HCT116 (cell line): ENCODE measurements around the gene SLC12A8. TPM values are rescaled to one million over a fixed set of nuclear protein-coding genes. Genes with fewer than 3 reads are reported as not detected.

Source experiments
- ATAC-seq: fragments of 200-7000 bp; cut with Tn5 transposase; 2 replicates; pipeline ENCODE4 v1.9.1; 2020; ENCODE audit warnings: mild to moderate bottlenecking, moderate library complexity
- BruUV-seq: library from RNA; stranded (reverse); fragments of 400-500 nt; replicated peaks from 2 replicates; lab custom pipeline; 2021; lab: Mats Ljungman, UMichigan
- CTCF ChIA-PET: fragments of 300-600 bp; sonication (Branson Sonifier 250); formaldehyde crosslinking; loops from one replicate; lab custom pipeline; 2021; ENCODE audit warnings: antibody characterized with exemption; lab: Charles Lee
- POLR2A ChIA-PET: fragments of 300-600, 350-600 bp; sonication (Branson Sonifier 250); formaldehyde crosslinking; loops from one replicate; lab custom pipeline; 2021; ENCODE audit warnings: antibody characterized with exemption; lab: Charles Lee
- RAD21 ChIA-PET, 2 experiments: fragments of 300-600 bp; sonication (Branson Sonifier 250); formaldehyde crosslinking; loops; one replicate each; lab custom pipeline; 2023; ENCODE audit warnings: low total read pairs in 2 of 2; ENCODE audit not compliant: uncharacterized antibody in 2 of 2, unreplicated experiment in 2 of 2, low non-redundant PET in 1 of 2; lab: Charles Lee
- DNase-seq: peaks from one replicate; pipeline ENCODE4 v3.0.0-alpha.2; 2010; ENCODE audit warnings: low read depth, low spot score
- H2AFZ ChIP-seq: fragments of 200-600 bp; shearing (Covaris generic), sonication (generic); 2 replicates; pipeline ENCODE4 v1.6.1; 2017; ENCODE audit warnings: low read depth, mixed run types, mixed read lengths, antibody characterized with exemption, low read length; ENCODE audit not compliant: poor library complexity, severe bottlenecking
- H3K27ac ChIP-seq: 2 replicates; pipeline ENCODE4 v1.5.1; 2012; ENCODE audit warnings: low read depth, low read length
- H3K27me3 ChIP-seq: fragments of 200-600 bp; sonication (generic); 2 replicates; pipeline ENCODE4 v1.6.1; 2016; ENCODE audit warnings: mixed run types, low read length, mixed read lengths; ENCODE audit not compliant: insufficient read depth
- H3K36me3 ChIP-seq, 2 experiments: fragments of 200-500 bp in 1 of 2; fragments of 200-600 bp in 1 of 2; sonication (Bioruptor generic) in 1 of 2; sonication (generic) in 1 of 2; 2 replicates each; pipeline versions ENCODE4 v1.5.1 to v1.6.1; 2014 to 2016; ENCODE audit warnings: low read length in 2 of 2, inconsistent platforms in 1 of 2, mixed read lengths in 1 of 2, mixed run types in 1 of 2; ENCODE audit not compliant: insufficient read depth in 2 of 2, control insufficient read depth in 1 of 2
- H3K4me1 ChIP-seq, 2 experiments: fragments of 200-600 bp in 1 of 2; sonication (generic) in 1 of 2; 2 replicates each; pipeline versions ENCODE4 v1.5.1 to v1.6.1; 2012 to 2017; ENCODE audit warnings: low read length in 2 of 2, inconsistent platforms in 1 of 2, mild to moderate bottlenecking in 1 of 2, mixed read lengths in 1 of 2, mixed run types in 1 of 2, moderate library complexity in 1 of 2; ENCODE audit not compliant: insufficient read depth in 2 of 2, control insufficient read depth in 1 of 2
- H3K4me2 ChIP-seq: fragments of 200-600 bp; sonication (generic); 2 replicates; pipeline ENCODE4 v1.6.1; 2017; ENCODE audit warnings: mixed run types, low read length, mixed read lengths
- H3K4me3 ChIP-seq, 2 experiments: fragments of 200-600 bp in 1 of 2; sonication (generic) in 1 of 2; replicated peaks in 1 of 2; 2 replicates each; pipeline ENCODE4 v1.5.1; 2011 to 2016; ENCODE audit warnings: low read length in 2 of 2, control low read depth in 1 of 2, low read depth in 1 of 2, mild to moderate bottlenecking in 1 of 2, mixed read lengths in 1 of 2, mixed run types in 1 of 2
- H3K79me2 ChIP-seq: fragments of 200-600 bp; sonication (generic); 2 replicates; pipeline ENCODE4 v1.6.1; 2017; ENCODE audit warnings: mild to moderate bottlenecking, mixed run types, low read length, moderate library complexity, mixed read lengths; ENCODE audit not compliant: insufficient read depth
- H3K9ac ChIP-seq: fragments of 200-600 bp; sonication (generic); 2 replicates; pipeline ENCODE4 v1.6.1; 2016; ENCODE audit warnings: low read length, mixed read lengths
- H3K9me2 ChIP-seq: fragments of 200-600 bp; sonication (generic), shearing (Covaris generic); 2 replicates; pipeline ENCODE4 v1.6.1; 2017; ENCODE audit warnings: mixed run types, mild to moderate bottlenecking, moderate library complexity; ENCODE audit not compliant: insufficient read depth
- H3K9me3 ChIP-seq, 2 experiments: fragments of 200-500 bp in 1 of 2; fragments of 200-600 bp in 1 of 2; sonication (Bioruptor generic) in 1 of 2; sonication (generic) in 1 of 2; 2 replicates each; pipeline ENCODE4 v1.6.1; 2014 to 2017; ENCODE audit warnings: low read length in 2 of 2, mixed read lengths in 2 of 2, inconsistent platforms in 1 of 2, low read depth in 1 of 2, mild to moderate bottlenecking in 1 of 2, mixed run types in 1 of 2, moderate library complexity in 1 of 2; ENCODE audit not compliant: control insufficient read depth in 1 of 2, insufficient read depth in 1 of 2
- H4K20me1 ChIP-seq: fragments of 200-600 bp; sonication (generic), shearing (Covaris generic); 2 replicates; pipeline ENCODE4 v1.6.1; 2017; ENCODE audit warnings: mixed run types, mild to moderate bottlenecking, moderate library complexity; ENCODE audit not compliant: insufficient read depth
- ATF3 ChIP-seq: IDR thresholded peaks from 2 replicates; pipeline ENCODE4 v1.6.1; 2012
- CBX3 ChIP-seq: IDR thresholded peaks from 2 replicates; pipeline ENCODE4 v1.6.1; 2012; ENCODE audit warnings: low read depth
- CEBPB ChIP-seq: IDR thresholded peaks from 2 replicates; pipeline ENCODE4 v1.6.1; 2012; ENCODE audit warnings: low read depth
- CTCF ChIP-seq, 3 experiments: fragments of 200-600 bp in 1 of 3; sonication (generic) in 1 of 3; IDR thresholded peaks in 2 of 3; conservative IDR thresholded peaks in 1 of 3; 2 replicates each; pipeline ENCODE4 v1.5.1; 2012 to 2017; ENCODE audit warnings: low read depth in 2 of 3, low read length in 2 of 3, antibody characterized with exemption in 1 of 3, borderline replicate concordance in 1 of 3, control low read depth in 1 of 3, mild to moderate bottlenecking in 1 of 3, mixed read lengths in 1 of 3, mixed run types in 1 of 3, moderate library complexity in 1 of 3; ENCODE audit not compliant: insufficient read depth in 1 of 3
- ELF1 ChIP-seq: IDR thresholded peaks from 2 replicates; pipeline ENCODE4 v1.6.1; 2012; ENCODE audit warnings: low read depth, borderline replicate concordance
- EZH2 ChIP-seq: fragments of 200-600 bp; sonication (generic); IDR thresholded peaks from 2 replicates; pipeline ENCODE4 v1.6.1; 2017; ENCODE audit warnings: antibody characterized with exemption, mixed run types
- EZH2phosphoT487 ChIP-seq: fragments of 200-600 bp; IDR thresholded peaks from 2 replicates; pipeline ENCODE4 v1.6.1; 2018; ENCODE audit warnings: antibody characterized with exemption, borderline replicate concordance
- JUND ChIP-seq: IDR thresholded peaks from 2 replicates; pipeline ENCODE4 v1.6.1; 2012
- MAX ChIP-seq: IDR thresholded peaks from 2 replicates; pipeline ENCODE4 v1.6.1; 2012
- POLR2AphosphoS5 ChIP-seq: IDR thresholded peaks from 2 replicates; pipeline ENCODE4 v1.6.1; 2011; ENCODE audit warnings: mild to moderate bottlenecking, low read depth, low read length, moderate library complexity
- REST ChIP-seq: IDR thresholded peaks from 2 replicates; pipeline ENCODE4 v1.6.1; 2012; ENCODE audit warnings: low read depth
- SP1 ChIP-seq: IDR thresholded peaks from 2 replicates; pipeline ENCODE4 v1.6.1; 2012; ENCODE audit warnings: low read depth
- SRF ChIP-seq: IDR thresholded peaks from 2 replicates; pipeline ENCODE4 v1.6.1; 2012; ENCODE audit warnings: low read depth
- TCF7L2 ChIP-seq: IDR thresholded peaks from 2 replicates; pipeline ENCODE4 v1.7.0; 2011; ENCODE audit warnings: borderline replicate concordance, inconsistent platforms; ENCODE audit not compliant: insufficient read depth, insufficient read length; ENCODE audit errors: extremely low read depth
- ZBTB33 ChIP-seq: IDR thresholded peaks from 2 replicates; pipeline ENCODE4 v1.6.1; 2011; ENCODE audit warnings: mild to moderate bottlenecking, low read length, moderate library complexity; ENCODE audit not compliant: insufficient replicate concordance; ENCODE audit errors: extremely low read depth
- intact Hi-C: fragments of 100-400 bp; cut with micrococcal nuclease; formaldehyde crosslinking; loops from 2 replicates; pipeline ENCODE4 v1.10.0; 2022
- total RNA-seq: library from RNA; stranded (reverse); gene quantifications from one replicate; pipeline ENCODE4 v1.2.1, GENCODE V29; 2021; ENCODE audit not compliant: unreplicated experiment

SLC12A8 gene
- total RNA-seq, 1 experiment from 2014 or later = 19.9 TPM

- H3K36me3 ChIP-seq = no peaks in the 10 kb centered on the region
- intact Hi-C loops = no loop called here
- no peaks in the 10 kb centered on the region for H3K27me3 ChIP-seq
- H3K9me3 ChIP-seq = no peaks in the 10 kb centered on the region
- H3K27ac ChIP-seq = no peak overlapping the region
- no peak overlapping the region for H2AFZ ChIP-seq
- DNase-seq (no peak), ATAC-seq (no peak)
- ChIA-PET RAD21 (interaction anchor here in 1 of 2 experiments (0.7 kb wide), 1 partner anchor 151 kb away, joined by 4 read pairs; no protein-coding TSS in a partner anchor), CTCF (no interaction called here), POLR2A (no interaction called here)
- BruUV-seq = no TSS peak
- H3K4me3 ChIP-seq = no peak overlapping the region
- H3K9me2 ChIP-seq = no peaks in the 10 kb centered on the region
- H3K4me1 ChIP-seq = peaks cover 10 to 28% of the 10 kb centered on the region in 2 experiments
- no peak overlapping the region for H3K9ac ChIP-seq
- no peak overlapping the region for H3K4me2 ChIP-seq
- H3K79me2 ChIP-seq = peaks cover 15% of the 10 kb centered on the region; the same call in 1 of the 2 replicates
- TF ChIP-seq TCF7L2 (no peak), ELF1 (no peak), SP1 (no peak), POLR2AphosphoS5 (no peak), ZBTB33 (no peak), ATF3 (no peak), SRF (no peak), EZH2 (no peak), EZH2phosphoT487 (no peak), MAX (no peak), REST (no peak), JUND (no peak), CBX3 (no peak), CTCF (IDR thresholded peaks at IDR 0.05 in 2 of 3, conservative IDR thresholded peaks at IDR 0.05 in 1 of 3; ENCODE audit: borderline replicate concordance in 1 of 3, insufficient read depth in 1 of 3, low read depth in 2 of 3, low read length in 2 of 3) (no peak), CEBPB (no peak)
- no peaks in the 10 kb centered on the region for H4K20me1 ChIP-seq
These were observed 2.2 kb upstream of the SLC12A8 start for GRCh38 chr3:125214738-125215137.
